ENCODE data around the gene EFNA3.

Gene EFNA3

DNA sequence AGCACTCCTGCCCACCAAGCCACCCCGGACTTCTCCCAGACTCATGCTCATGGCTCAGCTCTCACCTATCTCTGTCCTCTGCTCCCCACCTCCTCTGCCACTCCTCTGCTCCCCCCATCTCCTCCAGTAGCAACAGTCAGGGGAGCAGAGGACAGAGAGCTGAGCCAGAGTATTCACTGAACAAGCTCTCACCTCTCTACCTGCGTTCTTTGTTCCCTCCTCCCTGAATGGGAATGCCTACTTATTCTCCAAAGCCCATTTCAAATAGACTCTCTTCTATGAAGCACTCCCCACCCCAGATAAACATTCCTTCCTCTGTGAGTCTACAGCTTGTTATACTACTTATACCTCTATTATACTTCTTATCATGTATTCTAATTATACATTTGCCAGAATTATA is 42.6 kb downstream of the EFNA3 start:
- TF ChIP-seq JUND (IDR thresholded peaks at IDR 0.05; ENCODE audit: low read depth): no peak
- no peak for DNase-seq (ENCODE audit: low read depth in 1 of 2, low spot score in 1 of 2)
- in situ Hi-C loops (cut with HindIII; ENCODE audit: low pct_unique_long_range_greater_than_20kb, low sequenced_read_pairs): no loop called here

DNA sequence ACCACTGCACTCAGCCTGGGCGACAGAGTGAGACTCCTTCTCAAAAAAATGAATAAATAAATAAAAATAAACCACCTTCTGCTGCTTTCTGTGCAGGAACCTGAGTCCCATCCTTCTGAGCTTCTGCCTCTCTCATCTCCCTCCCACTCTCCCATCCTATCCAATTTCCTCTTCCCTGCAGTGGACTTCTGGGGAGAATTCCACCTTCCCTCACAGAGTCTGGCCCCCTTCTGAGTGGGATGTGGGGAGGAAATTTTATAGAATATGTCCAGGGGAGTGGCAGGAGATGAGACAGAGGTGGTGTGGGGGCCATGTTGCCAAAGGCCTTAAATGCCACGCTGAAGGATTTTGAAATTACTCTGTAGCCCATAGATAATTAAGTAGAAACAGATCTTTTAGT is 43.7 kb downstream of the EFNA3 start:
- no peak for DNase-seq (ENCODE audit: low read depth in 1 of 2, low spot score in 1 of 2)
- TF ChIP-seq JUND (IDR thresholded peaks at IDR 0.05; ENCODE audit: low read depth): no peak
- in situ Hi-C loops (cut with HindIII; ENCODE audit: low pct_unique_long_range_greater_than_20kb, low sequenced_read_pairs): no loop called here

DNA sequence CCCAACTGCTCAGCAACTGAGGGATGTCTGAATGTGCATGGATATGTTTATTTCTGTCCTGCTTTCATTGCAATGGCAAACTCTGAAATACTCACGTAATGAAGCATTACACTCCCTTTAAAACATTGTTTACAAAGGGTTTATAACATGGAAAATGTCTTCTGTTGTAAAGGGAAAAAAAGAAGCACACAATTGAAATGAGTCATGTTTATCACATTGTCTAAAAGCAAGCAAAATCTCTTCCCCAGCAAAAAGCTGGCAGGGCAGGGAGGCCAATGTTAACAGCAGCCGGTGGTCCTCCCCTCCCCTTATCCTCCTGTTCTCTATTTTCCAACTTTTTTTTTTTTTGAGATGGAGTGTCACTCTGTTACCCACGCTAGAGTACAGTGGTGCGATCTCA is 45.2 kb downstream of the EFNA3 start:
- no peak for DNase-seq (ENCODE audit: low read depth in 1 of 2, low spot score in 1 of 2)
- TF ChIP-seq JUND (IDR thresholded peaks at IDR 0.05; ENCODE audit: low read depth): no peak
- in situ Hi-C loops (cut with HindIII; ENCODE audit: low pct_unique_long_range_greater_than_20kb, low sequenced_read_pairs): no loop called here

DNA sequence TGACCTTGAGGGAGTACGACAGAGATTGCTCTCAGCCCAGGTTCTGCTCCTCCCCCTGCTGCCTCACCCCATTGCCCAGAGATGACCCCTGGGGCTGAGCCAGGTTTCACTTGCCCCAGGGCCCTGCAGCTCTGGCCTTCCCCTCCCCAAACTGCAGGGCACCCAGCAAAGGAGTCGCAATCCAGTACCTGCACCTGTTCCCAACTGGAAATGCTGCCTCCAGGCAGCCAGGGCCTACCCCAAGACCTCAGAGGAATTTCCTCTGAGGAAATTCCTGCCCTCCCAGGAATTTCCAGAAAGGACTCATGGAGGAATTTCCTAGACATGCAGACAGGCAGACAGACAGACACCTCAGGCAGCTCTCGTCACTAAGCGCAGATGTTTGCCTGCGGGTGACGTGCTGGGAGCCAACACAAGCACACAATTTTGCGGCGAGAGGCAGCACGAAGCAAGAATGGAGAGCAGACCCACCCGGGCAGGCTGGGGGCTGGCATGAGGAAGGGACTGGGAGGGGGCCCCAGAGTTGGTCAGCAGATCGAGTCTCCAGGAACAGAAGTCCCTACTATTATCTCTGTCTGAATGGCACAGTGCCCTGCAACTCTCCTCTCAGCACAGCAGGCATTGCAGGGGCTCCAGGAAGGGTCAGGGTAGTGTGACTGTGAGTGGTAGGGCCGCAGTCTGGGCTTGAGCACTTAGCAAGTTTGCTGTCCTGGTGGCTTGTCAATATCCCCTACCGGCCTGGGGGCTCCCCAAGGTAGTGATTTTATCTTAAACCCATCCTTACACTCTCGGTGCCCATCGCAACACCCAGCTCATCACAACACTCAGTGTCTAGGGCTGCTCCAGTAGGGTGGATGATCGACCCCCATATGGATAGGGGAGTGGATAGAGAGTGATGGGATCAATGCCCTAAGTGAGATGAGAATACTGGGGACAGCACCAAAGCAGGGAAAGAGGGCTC is 46.1 kb downstream of the EFNA3 start:
- peak in 1 of 2 experiments; percentile 81 for DNase-seq (ENCODE audit: low read depth in 1 of 2, low spot score in 1 of 2)
- in situ Hi-C loops (cut with HindIII; ENCODE audit: low pct_unique_long_range_greater_than_20kb, low sequenced_read_pairs): no loop called here

DNA sequence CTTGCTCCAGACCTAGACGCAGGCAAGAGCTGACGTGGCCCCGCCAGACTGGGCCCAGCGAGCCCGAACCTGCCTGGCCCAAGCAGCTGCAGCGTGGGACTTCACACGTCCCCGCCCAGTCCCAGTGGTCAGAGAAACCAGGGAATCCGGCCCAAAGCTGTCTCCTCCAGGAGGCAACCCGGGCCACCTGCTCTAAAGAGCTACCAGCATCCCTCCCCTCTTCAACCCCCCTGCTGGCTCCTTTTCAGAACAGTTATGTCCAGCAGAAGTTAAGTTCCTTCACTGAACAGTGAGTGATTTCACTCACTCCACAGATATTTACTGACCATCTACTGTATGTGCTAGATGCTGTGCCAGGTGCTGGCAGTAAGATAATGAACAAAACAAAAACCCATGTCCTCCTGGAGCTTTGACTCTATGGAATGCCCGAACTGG is 46.9 kb downstream of the EFNA3 start:
- in situ Hi-C loops (cut with HindIII; ENCODE audit: low pct_unique_long_range_greater_than_20kb, low sequenced_read_pairs): no loop called here
- no peak for TF ChIP-seq JUND (IDR thresholded peaks at IDR 0.05; ENCODE audit: low read depth)
- peak in 1 of 2 experiments; percentile 37 for DNase-seq (ENCODE audit: low read depth in 1 of 2, low spot score in 1 of 2)

More for the DNA sequence above, 46.1 kb downstream of the EFNA3 start:
- no peak for TF ChIP-seq JUND (IDR thresholded peaks at IDR 0.05; ENCODE audit: low read depth)

DNA sequence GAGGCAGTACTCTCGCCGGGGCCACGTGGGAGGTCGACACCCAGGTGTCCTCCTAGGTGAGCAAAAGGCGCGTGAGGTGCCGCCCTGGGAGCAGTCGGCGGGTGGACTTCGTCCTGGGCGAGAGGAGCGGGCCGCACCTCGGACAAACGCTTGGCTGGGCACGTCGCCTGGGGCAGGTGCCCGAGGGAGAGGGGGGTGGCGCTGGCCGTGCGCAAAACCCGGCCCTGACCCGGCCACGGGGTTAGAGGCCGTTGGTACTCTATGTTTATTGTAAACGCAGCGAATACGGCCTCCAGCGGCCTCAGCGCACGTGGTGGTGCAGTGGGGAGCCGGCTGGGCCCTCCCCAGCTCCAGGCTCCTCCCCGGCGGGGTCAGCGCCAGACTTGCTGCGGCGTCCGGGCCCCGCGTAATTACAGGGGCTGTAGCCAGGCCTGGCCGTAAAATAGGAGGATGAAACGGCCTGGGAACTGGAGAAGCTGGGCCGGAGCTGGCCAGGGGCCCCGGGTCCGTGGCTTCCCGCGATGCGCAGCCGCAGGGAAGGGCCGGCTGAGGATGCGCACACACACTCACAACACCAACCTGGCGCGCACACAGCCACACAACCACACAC is 47.4 kb downstream of the EFNA3 start:
- TF ChIP-seq JUND (IDR thresholded peaks at IDR 0.05; ENCODE audit: low read depth): no peak
- in situ Hi-C loops (cut with HindIII; ENCODE audit: low pct_unique_long_range_greater_than_20kb, low sequenced_read_pairs): no loop called here
- DNase-seq (ENCODE audit: low read depth in 1 of 2, low spot score in 1 of 2): peak; percentile 41 to 75

DNA sequence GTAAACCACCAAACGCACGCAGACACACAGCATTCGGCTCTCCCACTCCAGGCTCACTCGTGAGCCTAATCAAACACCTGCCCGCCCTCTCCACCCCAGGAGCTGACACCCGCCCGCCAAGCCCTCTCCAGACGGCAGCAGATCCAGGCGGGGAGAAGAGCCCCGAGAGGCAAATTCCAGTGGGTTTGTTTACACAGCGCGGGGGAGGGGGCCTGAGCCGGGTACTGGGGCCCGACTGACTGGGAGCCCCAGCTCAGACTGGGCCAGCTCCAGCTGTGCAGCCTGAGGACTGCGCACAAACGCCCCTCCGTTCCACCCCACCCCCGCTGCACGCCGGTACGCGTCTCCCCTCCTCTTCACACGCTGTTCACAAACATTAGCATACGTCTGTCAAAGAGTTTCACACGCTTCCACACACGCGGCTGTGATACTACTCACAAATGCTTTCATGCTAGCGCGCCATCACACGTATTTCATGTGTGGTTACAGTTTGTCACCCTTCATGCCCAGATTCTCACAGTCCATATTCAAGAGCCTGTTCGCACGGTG is 48.0 kb downstream of the EFNA3 start:
- in situ Hi-C loops (cut with HindIII; ENCODE audit: low pct_unique_long_range_greater_than_20kb, low sequenced_read_pairs): no loop called here
- DNase-seq (ENCODE audit: low read depth in 1 of 2, low spot score in 1 of 2): peak in 1 of 2 experiments; percentile 82

DNA sequence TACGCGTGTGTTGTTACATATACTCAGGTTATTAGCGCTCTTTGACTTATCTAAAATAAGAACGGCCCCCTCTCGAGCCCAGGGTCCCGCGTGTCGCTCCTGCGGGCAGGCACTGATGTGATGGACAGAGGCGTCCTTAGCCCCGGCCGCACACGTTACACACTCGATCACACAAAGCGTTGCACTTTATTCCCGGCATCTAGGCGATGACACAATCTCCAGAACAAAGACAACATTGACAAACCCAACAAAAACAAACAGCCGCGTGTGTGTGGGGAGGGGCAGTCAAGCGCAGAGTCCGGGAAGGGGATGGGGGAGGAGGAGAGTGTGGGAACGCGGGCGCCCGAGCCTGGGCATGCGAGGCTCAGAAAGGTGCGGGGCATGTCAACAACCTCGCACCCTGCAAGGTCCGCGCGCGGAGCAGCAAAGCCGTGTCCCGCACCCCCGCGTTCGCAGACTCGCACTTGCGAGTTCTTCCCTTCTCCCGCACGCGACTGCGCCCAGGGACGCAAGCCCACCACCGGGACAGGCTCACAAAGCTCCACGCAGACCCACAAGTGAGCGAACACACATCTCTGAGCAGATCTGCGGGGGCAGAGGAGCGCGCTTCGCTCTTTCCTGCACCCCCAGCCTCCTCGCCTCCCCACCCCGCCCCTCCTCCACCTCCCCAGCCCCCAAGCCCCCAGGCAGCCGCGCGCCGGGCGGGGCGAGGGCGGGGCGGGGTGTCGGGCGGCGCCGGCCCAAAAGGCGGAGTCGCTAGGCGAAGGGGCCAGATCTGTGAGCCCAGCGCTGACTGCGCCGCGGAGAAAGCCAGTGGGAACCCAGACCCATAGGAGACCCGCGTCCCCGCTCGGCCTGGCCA is 48.7 kb downstream of the EFNA3 start, which contains the start of gene EFNA1:
EFNA1 (plus strand) TSS at position 772 of the 862 bp plus-strand sequence. CDS start 102 bp downstream, outside the sequence.
- in situ Hi-C loops (cut with HindIII; ENCODE audit: low pct_unique_long_range_greater_than_20kb, low sequenced_read_pairs): no loop called here
- peak; percentile 46 to 95 for DNase-seq (ENCODE audit: low read depth in 1 of 2, low spot score in 1 of 2)
- TF ChIP-seq JUND (IDR thresholded peaks at IDR 0.05; ENCODE audit: low read depth): no peak

More for the DNA sequence above, 48.0 kb downstream of the EFNA3 start:
- no peak for TF ChIP-seq JUND (IDR thresholded peaks at IDR 0.05; ENCODE audit: low read depth)

DNA sequence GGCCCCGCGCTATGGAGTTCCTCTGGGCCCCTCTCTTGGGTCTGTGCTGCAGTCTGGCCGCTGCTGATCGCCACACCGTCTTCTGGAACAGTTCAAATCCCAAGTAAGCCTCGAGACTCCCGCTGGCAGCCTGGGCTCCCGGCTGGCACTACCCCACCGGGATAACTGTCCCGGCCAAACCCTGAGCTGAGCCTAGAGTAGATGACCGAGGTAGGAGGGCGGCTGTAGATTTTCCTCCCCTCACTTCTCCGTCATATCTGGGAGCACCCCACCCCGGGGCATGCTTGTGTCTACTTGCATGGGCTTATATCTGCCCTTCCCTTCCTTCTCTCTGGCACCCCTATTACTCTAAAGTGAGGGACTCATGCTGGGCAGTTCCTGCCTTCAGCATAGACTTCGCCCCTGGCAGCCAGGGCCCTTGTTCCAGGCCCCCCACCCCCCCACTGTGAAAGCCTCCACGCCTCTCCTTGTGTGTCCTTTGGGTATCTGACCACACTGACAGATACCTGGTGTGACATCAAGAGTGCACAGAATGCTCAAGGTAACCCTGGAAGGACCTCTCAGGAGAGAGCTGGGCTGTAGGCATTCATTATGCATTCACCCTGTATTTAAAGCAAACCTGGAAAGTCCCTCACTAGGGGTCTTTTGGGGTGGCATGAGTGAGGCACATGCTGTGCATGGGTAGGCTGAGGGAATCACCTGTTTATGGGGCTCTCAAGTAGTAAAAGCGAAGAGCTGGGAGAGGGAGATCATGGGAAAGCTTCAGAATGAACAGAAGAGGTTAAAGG is 49.5 kb downstream of the EFNA3 start:
- no peak for TF ChIP-seq JUND (IDR thresholded peaks at IDR 0.05; ENCODE audit: low read depth)
- no peak for DNase-seq (ENCODE audit: low read depth in 1 of 2, low spot score in 1 of 2)

DNA sequence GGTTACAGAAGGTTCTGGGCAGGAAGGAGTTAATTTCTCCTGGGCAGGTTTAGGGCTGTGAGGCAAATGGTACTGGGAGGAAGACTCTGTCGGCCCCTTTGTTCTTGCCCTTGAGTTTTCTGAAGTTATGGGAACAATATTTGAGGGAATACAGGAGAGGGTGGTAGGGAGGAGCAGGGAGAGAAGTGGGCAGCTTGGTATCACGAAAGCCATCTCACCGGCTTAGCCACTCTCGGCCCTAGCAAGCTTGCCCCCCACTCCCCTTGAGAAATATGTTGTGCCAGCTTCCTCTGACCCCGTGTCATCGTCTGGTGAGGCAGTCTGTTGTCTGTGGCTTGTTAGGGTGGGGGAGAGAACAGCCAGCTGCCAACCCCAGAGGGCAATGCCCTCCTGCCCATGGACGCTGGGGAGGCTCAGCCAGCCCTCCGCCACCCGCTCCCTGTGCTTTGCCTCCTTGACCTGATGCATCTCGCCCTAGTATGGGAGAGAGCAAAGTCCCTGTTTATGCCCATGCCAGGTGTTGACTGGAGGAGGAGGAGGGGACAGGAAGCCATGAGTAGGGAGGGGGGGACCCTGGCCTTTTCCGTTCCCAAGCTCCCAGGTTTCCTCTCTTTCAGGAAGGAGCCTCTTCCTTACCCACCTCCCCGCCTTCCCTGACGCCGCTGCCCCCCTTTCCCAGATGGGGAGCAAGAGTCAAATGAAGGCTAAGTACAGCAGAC is 50.3 kb downstream of the EFNA3 start:
- no peak for TF ChIP-seq JUND (IDR thresholded peaks at IDR 0.05; ENCODE audit: low read depth)
- peak in 1 of 2 experiments; percentile 75 for DNase-seq (ENCODE audit: low read depth in 1 of 2, low spot score in 1 of 2)
- in situ Hi-C loops (cut with HindIII; ENCODE audit: low pct_unique_long_range_greater_than_20kb, low sequenced_read_pairs): no loop called here

More for the DNA sequence above, 49.5 kb downstream of the EFNA3 start:
- in situ Hi-C loops (cut with HindIII; ENCODE audit: low pct_unique_long_range_greater_than_20kb, low sequenced_read_pairs): no loop called here
